GM18873 (cell line): Measurements from ENCODE around the gene GBX2.

Experiments
- ATAC-seq: cut with Tn5 transposase; IDR thresholded peaks from one replicate; pipeline ENCODE4 v1.9.1; 2021; ENCODE audit warnings: mild to moderate bottlenecking, moderate library complexity, moderate number of reproducible peaks; ENCODE audit not compliant: unreplicated experiment, low FRiP score

The GBX2 gene

GRCh38 chr2:236169741-236170589 lies 1.8 kb upstream of the GBX2 start:
- no peak for ATAC-seq

- ATAC-seq = no peak
Observed at GRCh38 chr2:236169151-236169721, 1.1 kb upstream of the GBX2 start.

GRCh38 chr2:236167297-236168109 lies 683 bp downstream of the GBX2 start:
- no peak for ATAC-seq

DNA sequence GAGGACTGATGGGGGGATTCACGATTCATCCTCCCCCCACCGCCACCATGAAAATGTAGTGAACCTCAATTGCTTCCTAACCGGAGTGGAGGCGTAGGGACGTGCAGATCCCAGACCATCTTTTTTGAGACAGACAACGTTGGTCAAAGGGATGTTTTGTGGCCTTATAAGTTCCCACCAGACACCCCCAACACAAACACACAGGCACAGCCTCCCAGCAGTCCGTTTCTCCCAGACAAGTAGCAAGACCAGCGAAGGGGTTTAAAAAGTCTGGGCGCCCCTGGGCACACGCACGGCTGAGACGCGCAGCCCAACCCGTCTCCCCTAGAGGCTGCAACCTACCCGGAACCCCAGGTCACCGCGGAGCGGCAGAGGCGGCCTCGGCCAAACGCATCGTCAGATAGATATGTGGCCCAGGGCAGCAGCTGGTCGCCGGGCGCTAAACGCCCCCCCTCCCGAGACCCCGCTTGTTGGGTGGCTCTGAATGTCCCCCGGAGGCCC lies 1.3 kb downstream of the GBX2 start:
- no peak for ATAC-seq

- no peak for ATAC-seq
Observed at GRCh38 chr2:236165842-236166795, 2.1 kb downstream of the GBX2 start.

GRCh38 chr2:236164925-236165841 lies 3.0 kb downstream of the GBX2 start:
- ATAC-seq = no peak

DNA sequence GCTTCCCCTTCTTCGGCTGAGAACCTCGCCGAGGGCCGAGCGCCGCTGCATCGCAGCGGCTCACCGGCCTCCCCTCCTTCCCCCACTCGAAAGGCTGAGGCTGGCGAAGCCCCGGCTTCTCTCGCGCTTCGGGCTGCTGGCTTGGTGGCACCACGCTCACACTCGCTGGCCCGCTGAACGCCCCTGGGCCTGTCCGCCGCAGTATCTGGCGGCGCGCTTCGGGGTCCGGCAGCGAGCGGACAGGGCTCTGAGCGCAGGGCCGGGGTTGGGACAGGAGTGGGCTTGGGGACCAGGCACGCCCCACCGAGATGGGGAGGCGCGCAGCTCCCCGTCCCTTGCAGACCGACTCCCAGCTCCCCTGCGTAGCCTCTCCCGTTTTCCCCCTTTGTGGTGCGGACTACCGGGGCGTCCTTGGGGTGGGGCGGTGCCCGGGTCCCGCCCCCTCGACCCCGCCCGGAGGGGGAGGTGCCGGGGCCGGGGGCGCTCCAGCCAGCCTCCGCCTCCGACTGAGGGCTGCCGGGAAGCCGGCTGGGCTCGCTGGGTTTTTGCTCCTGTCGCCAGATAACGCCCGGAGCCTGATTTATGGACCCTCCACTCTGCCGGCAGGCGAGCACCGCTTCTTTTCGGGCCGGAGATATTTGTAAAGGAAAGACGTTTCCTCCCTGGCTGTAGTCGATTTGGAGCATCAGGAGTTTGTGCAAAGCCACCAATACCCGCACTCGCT lies 3.8 kb downstream of the GBX2 start:
- no peak for ATAC-seq

- ATAC-seq = no peak
Observed at GRCh38 chr2:236163471-236164200, 4.5 kb downstream of the GBX2 start.

DNA sequence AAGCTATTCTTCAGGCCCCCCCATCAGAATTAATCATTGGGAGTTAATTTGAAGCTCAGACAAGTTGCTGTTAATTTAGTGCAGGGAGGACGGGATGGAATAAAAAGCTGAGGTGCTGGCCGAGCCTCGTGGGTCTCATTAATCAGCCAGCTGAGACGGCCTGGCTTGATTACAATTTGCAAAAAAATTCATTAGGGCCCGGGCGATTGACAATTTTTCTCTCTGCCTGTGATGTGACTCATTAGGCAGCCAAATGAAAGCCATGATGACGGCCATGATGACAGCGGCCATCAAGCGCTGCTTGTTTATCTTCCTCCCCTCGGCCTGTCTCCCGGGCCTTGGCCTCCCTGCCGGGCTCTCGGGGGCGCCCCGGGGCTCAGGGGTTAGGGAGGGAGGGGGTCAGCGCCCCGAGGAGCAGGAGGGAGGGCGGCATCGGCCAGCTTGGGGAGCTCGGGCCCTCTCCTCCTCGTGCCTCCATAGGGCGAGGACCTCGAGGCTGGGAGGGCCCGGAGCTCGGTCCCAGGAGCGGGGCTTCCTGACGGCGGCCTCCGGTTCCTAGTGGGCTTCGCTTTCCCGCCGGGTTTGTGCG lies 5.2 kb downstream of the GBX2 start:
- ATAC-seq = no peak

DNA sequence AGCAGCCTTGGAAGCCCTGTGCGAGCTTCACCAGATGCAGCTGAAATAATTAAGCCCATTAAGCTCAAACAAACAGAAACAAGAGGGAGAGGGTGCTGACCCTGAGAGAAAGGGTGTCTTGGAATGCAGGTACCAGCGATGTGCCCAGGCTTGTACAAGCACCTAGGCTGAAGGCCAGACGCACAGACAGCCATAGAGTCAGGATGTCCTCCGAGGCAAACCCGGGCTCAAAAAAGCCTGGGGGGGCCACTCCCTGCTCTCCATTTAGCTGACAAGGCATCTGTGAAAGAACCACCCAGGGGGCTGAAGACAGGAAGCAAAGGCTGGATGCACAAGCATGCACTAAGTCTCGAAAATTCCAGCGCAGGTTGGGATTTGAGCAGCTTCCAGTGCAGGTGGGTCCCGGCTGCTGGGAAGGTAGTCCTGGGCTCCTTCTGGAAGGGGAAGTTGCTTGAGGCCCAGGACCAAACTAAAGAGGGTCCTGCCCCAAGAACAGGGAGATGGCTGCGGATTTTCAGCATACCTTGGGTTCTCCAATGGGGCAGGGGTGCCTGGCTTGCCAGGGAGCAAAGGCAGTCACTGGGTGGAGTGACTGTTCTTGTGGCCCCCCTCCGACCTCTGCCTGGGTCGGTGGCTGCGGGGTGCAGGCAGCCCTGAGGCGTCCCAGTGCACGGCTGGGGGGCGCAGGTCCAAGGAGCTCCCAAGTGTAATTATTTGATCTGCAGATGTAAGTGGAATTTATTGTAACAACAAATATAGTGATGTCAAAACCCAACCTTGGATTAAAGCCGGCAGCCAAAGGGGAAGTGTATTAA lies 5.9 kb downstream of the GBX2 start:
- ATAC-seq = no peak

- ATAC-seq = no peak
Observed at GRCh38 chr2:236161531-236161930, 6.7 kb downstream of the GBX2 start.

DNA sequence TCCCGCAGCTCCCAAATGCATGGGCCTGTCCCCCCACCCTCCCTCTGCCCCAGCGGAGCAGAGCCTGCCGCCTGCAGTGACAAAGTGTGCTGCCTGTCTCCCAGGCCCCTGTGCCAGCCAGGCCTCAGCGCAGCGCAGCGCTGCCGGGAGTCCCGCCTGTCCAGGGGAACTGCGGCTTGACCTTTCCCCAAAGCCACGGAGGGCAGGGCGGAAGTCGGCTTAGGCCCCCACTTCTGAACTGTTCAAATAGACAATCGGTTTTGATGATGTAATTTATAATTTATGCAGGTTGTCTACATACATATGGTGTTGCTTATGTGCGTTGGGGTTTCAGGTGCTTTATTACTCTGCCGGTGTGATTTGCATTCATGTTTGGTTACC lies 7.1 kb downstream of the GBX2 start:
- ATAC-seq = no peak

DNA sequence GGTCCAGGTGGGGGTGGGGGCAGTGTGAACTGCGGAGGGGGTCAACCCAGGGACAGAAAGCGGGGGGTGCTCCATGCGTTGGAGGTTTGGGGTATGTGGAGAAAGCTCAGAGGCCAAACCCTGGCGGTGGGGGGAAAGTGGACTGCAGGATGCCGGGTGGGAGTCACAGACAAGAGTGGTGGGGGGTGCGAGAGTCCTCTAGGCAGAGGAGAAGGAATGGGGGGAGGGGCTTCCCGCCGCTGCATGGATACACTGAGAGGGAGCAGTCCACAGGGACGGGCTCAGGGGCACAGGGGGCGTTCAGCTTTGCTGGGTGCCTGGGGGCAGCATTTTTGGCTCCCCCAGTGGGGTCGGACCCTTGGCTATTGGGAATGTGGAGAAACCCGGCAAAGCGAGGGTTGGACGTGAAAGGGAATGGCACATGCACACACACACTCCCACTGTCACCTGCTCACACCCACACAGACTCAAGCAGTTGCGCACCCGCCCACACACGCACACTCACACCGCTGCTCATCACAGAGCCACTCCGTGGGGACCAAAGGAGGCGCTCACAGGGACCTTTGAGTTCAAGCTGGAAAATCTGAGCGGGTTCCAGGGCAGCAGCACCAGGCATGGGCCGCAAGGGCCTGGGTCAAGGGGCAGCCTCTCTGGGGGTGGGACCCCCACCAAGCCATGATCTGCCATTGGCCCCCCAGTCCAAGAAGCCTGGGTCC lies 7.7 kb downstream of the GBX2 start:
- ATAC-seq = no peak

- no peak for ATAC-seq
Observed at GRCh38 chr2:236159778-236160170, 8.4 kb downstream of the GBX2 start.

DNA sequence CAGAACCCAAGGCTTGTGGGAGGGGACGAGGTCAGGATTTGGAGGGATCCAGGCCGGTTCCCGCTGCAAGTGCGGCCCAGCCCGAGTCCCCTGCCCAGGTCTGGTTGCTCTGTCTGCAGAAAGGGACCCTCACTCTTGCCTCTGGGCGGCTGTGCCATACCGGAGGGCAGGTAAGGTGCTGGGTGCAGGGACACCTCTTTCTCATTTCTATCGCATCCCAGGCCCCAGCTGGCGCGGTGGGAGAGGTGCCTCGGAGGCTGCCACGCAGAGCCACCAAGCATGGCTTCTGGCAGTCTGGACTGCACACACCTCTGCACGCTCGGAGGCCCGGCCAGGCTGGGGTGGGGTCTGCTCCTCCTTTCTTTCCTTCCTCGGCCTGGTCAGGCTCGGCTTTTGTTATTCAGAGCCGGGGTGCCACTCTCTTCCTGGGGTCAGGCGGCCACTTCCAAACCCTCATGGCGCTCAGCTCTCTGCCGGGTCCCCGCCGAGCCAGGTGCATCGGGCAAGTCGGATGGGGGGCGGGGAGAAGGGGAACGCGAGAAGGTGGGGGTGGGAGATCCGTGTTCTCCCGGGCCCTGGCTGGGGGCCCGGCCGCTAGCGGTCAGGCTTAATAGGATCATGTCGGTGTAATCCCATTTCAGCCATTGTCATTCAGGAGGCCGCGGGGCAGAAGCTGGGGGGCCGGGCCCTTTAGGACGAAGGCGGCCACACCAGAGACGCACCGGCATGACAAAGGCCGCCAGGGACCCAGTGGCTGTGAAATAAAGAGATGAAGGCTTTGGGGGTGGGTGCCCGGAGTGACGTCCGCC lies 9.0 kb downstream of the GBX2 start:
- no peak for ATAC-seq
